Ovary (tissue), 3 donors: ENCODE data around the gene RBM20.

Source experiments
- CTCF ChIP-seq, 3 donors: fragments of 450-650 bp in 2 of 3; fragments of 200-600 bp in 1 of 3; IDR thresholded peaks; one replicate each; pipeline versions ENCODE4 v1.5.1 to v1.8.0; 2016 to 2022; ENCODE audit warnings: antibody characterized with exemption in 3 of 3, mild to moderate bottlenecking in 1 of 3
- POLR2A ChIP-seq: fragments of 450-650 bp; IDR thresholded peaks from one replicate; pipeline ENCODE4 v1.6.1; 2017; ENCODE audit warnings: antibody characterized with exemption, mild to moderate bottlenecking, moderate library complexity
- donor health status: DM: no; HTN: no; CAD: no.

- TF ChIP-seq CTCF (IDR thresholded peaks at IDR 0.05) (no peak), POLR2A (no peak)
Observed at GRCh38 chr10:110774069-110775019, 130.2 kb downstream of the RBM20 start.
